A549 treated with Mapracorat at 1 μM for 4 hours (cell line): ENCODE results near the gene DPEP1. TPM values are rescaled to one million over a fixed set of nuclear protein-coding genes. Genes with fewer than 3 reads are reported as not detected.

Experiments
- total RNA-seq: library from RNA; stranded (reverse); fragments of 200-300 nt; extraction: Qiagen RNA extraction; gene quantifications from 5 replicates; pipeline ENCODE4 v1.2.3, GENCODE V29; 2022

DPEP1 gene
- 0.55 to 1.6 TPM (median 1.6 TPM) in 5 replicates for total RNA-seq

DNA sequence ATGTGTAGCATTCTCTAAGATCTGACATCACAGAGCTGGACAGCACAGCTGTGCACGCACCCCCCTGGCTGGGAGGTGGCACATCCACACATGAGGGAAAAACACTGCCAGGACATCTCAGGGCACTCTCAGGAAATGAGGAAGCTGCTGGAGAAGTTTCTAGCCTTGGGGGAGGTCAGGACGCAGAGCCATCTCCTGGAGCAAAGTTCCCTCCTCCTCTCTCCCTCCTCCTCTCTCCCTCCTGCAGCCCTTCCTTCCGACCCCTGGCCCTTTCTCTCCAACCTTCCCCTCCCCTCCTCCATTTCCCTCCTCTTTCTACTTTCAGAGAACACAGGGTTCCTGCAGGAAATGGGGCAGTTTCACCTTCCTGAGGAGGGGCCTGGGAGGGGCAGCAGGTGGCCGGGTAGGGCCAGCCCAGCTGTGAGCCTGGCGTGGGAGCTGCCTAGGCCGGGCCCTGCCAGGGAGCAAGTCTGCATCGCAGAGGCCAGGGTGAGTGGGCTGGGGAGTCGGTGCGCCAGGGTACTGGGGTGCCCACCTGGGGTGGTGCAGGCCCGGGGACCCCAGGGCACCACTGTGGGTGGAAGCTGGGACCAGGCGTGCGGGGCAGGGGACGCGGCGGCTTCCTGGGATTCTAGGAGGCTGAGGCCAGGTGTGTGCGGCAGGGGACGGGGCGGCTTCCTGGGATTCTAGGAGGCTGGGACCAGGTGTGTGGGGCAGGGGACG lies at the start of gene DPEP1:
TSS of gene DPEP1 (plus strand) at position 412 of the 723 bp plus-strand sequence. CDS start 16,769 bp downstream, outside the sequence.

DNA sequence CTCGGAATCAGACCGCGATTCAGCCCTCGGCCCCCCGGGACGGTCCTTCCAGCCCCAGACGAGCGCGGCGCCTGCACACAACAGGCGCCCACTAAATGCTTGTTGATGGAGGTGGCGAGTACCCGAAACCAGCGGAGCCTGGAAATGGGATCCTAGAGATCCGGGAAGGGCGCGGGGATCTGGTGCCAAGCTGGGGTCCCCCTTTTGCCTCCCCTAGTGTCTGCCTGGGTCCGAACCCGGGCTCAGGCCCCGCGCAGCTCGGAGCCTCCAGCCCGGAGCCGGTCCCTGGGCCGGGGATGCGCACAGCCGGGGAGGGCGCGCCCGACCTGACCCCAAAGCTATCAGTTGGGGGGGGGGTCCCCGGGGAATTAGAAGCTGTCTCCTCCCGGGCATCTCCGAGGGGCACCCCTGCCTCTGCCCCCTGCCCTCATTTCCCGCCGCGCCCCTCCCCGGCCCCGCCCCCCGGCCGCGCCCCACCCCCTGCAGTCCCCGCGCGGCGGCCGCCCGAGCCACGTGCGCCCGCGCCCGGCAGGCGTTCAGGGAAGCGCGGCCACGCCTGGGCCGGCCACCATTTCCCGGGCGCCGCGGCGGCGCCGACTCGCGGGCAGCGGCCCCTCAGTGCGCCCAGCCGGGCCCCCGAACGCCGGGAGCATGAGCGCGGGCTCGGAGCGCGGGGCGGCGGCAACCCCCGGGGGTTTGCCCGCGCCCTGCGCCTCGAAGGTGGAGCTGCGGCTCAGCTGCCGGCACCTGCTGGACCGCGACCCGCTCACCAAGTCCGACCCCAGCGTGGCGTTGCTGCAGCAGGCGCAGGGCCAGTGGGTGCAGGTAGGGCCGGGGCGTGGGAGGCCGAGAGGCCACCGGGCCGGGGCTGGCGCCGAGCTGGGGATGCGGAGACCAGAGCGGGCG lies 37.9 kb upstream of the DPEP1 start, which contains the start of gene CPNE7:
TSS of gene CPNE7 (plus strand) at position 512 of the 906 bp plus-strand sequence. CDS start at position 652, 140 bp downstream.

DNA sequence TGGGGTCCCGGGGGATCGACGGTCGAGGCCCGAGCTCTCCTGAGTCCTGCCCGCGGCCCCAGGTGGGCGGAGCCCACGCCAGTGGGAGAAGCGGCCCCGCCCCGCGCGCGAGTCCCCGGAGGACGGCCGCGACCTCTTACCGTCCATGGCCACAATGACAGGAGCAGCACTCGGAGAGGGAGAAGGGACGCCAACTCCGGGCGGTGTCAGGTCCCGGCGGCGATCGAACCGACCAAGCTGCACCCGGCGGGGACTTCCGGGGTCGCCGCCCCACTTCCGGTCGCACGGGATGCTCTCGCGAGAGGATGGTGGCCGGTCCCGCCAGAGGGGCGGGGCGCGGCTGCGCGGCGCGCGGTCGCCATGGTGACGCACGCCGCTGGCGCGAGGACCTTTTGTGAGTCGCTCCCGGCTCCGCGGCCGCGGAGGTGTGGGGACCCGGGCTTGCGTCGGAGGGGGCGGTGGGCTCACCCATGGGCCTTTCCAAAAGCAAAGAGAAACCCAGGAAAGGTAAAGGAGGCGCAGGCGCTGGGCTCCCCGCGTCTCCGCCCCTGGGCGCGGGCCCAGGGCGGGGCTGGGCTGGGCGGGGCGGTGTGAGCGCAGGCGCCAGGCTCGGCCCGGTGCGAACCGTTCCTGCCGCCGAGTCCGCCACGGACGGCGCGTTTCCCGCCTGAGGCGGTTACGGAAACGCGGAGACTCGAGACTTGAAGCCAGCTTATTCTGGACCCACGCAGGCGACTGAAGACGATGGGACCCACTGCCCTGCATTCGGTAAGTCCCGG lies 44.2 kb downstream of the DPEP1 start, which contains the start of the genes CHMP1A and SPATA33:
TSS of gene CHMP1A (minus strand) at position 267 of the 779 bp plus-strand sequence. CDS start at position 147, 120 bp downstream.
TSS of gene SPATA33 (plus strand) at position 395 of the 779 bp plus-strand sequence. CDS start at position 471, 76 bp downstream.

DNA sequence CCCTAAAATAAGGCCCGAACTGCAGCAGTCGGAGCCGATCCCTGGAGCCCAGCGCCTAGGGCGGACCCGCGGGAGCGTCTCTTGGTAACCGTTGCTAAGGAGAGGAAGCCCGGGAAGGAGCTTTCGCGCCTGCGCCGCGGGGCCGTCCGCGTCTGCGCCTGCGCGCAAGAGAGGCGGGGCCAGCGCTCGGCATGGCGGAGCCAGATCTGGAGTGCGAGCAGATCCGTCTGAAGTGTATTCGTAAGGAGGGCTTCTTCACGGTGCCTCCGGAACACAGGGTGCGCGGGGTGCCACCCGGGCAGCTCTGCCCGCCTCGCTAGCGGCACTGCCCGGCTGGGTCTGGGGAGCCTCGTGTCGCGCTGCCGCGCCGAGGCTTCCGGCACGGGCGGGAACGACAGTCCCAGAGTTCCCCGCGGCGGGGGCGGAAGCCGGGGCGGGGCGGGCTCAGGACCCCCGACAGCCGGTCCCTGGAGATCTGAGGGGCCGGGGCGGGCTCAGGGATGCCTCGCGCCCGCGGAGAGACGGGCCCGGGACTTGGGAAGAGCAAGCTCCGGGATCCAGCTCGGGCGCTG lies 73.2 kb downstream of the DPEP1 start, which contains the start of gene CDK10:
TSS of gene CDK10 (plus strand) at position 170 of the 572 bp plus-strand sequence. CDS start at position 192, 22 bp downstream.

Other genes starting within 250 kb of the DPEP1 start
- 84.5 to 112 TPM (median 110 TPM) in 5 replicates for gene ANKRD11, start 123.1 kb upstream of the DPEP1 start, total RNA-seq
- 104 to 110 TPM (median 105 TPM) in 5 replicates for gene SPG7, start 105.2 kb upstream of the DPEP1 start, total RNA-seq
- 3,169 to 4,261 TPM (median 4,255 TPM) in 5 replicates for gene RPL13, start 53.0 kb upstream of the DPEP1 start, total RNA-seq
- gene CPNE7, start 37.9 kb upstream of the DPEP1 start, total RNA-seq, result 58.3 to 85.1 TPM (median 75.3 TPM) in 5 replicates
- gene CHMP1A, start 44.1 kb downstream of the DPEP1 start, total RNA-seq, result 91.6 to 107 TPM (median 97.3 TPM) in 5 replicates
- gene SPATA33, start 44.2 kb downstream of the DPEP1 start, total RNA-seq, result 13.2 to 18.6 TPM (median 17.5 TPM) in 5 replicates
- gene CDK10, start 73.0 kb downstream of the DPEP1 start, total RNA-seq, result 31.5 to 54.6 TPM (median 48.5 TPM) in 5 replicates
- 8.8 to 14.3 TPM (median 12.0 TPM) in 5 replicates for gene SPATA2L, start 88.1 kb downstream of the DPEP1 start, total RNA-seq
- gene VPS9D1, start 107.3 kb downstream of the DPEP1 start, total RNA-seq, result 3.5 to 6.2 TPM (median 4.9 TPM) in 5 replicates
- 14.6 to 21.6 TPM (median 19.2 TPM) in 5 replicates for gene ZNF276, start 107.9 kb downstream of the DPEP1 start, total RNA-seq
- 24.5 to 38.6 TPM (median 34.4 TPM) in 5 replicates for gene FANCA, start 203.0 kb downstream of the DPEP1 start, total RNA-seq
- gene SPIRE2, start 214.8 kb downstream of the DPEP1 start, total RNA-seq, result 4.9 to 9.1 TPM (median 7.8 TPM) in 5 replicates